Activated naive CD4-positive, alpha-beta T cell treated with anti-CD3 and anti-CD28 coated beads, Interleukin-2, amount 50 U/mL, for 72 hours (primary cell): Measurements from ENCODE around the gene MYH11. TPM values are rescaled to one million over a fixed set of nuclear protein-coding genes. Genes with fewer than 3 reads are reported as not detected.
A peak's percentile ranks its signal among the peaks of the same experiment; 100 is the strongest.
"Not testable (repeated sequence)": the region's sequence is repeated elsewhere in the genome, so short reads cannot be mapped to it uniquely, and the experiment has no call there.

Experiments
- ATAC-seq, 2 donors: fragments of 150-1000 bp; cut with Tn5 transposase; 2 replicates each; pipeline ENCODE4 v1.10.0; 2021; ENCODE audit warnings: mild to moderate bottlenecking in 2 of 2, moderate library complexity in 2 of 2
- DNase-seq, 2 donors: peaks; one replicate each; pipeline ENCODE4 v3.0.0; 2021 to 2022; ENCODE audit warnings: low spot score in 2 of 2
- H3K27ac Mint-ChIP-seq, 2 donors: one replicate each; pipeline ENCODE4 v1.8.0; 2022; ENCODE audit warnings: mild to moderate bottlenecking in 2 of 2, mixed read lengths in 2 of 2
- H3K36me3 Mint-ChIP-seq, 2 donors: one replicate each; pipeline ENCODE4 v1.8.0; 2022; ENCODE audit warnings: mixed read lengths in 2 of 2
- H3K9me3 Mint-ChIP-seq, 2 donors: one replicate each; pipeline ENCODE4 v1.8.0; 2022; ENCODE audit warnings: mixed read lengths in 2 of 2
- total RNA-seq, 2 donors: library from RNA; stranded (reverse); gene quantifications; one replicate each; pipeline ENCODE4 v1.2.3, GENCODE V29; 2022

Gene MYH11
- total RNA-seq, 2 donors from 2014 or later = 0.07 TPM; not detected in 1

GRCh38 chr16:15704545-15704987 is 152.3 kb downstream of the MYH11 start:
- H3K27ac Mint-ChIP-seq = peak overlapping the region in 1 of 2 donors; percentile 69

GRCh38 chr16:15703029-15703736 is 153.6 kb downstream of the MYH11 start:
- no peaks in the 10 kb centered on the region for H3K36me3 Mint-ChIP-seq
- no peaks in the 10 kb centered on the region for H3K9me3 Mint-ChIP-seq
- peak overlapping the region; percentile 69 to 74 for H3K27ac Mint-ChIP-seq
- DNase-seq (no peak), ATAC-seq (no peak)

More at GRCh38 chr16:15704545-15704987, 152.3 kb downstream of the MYH11 start:
- Mint-ChIP-seq H3K36me3 (no peaks in the 10 kb centered on the region), H3K9me3 (no peaks in the 10 kb centered on the region)
- ATAC-seq = peak; percentile 72 to 74
- peak; percentile 66 to 83 for DNase-seq

DNA sequence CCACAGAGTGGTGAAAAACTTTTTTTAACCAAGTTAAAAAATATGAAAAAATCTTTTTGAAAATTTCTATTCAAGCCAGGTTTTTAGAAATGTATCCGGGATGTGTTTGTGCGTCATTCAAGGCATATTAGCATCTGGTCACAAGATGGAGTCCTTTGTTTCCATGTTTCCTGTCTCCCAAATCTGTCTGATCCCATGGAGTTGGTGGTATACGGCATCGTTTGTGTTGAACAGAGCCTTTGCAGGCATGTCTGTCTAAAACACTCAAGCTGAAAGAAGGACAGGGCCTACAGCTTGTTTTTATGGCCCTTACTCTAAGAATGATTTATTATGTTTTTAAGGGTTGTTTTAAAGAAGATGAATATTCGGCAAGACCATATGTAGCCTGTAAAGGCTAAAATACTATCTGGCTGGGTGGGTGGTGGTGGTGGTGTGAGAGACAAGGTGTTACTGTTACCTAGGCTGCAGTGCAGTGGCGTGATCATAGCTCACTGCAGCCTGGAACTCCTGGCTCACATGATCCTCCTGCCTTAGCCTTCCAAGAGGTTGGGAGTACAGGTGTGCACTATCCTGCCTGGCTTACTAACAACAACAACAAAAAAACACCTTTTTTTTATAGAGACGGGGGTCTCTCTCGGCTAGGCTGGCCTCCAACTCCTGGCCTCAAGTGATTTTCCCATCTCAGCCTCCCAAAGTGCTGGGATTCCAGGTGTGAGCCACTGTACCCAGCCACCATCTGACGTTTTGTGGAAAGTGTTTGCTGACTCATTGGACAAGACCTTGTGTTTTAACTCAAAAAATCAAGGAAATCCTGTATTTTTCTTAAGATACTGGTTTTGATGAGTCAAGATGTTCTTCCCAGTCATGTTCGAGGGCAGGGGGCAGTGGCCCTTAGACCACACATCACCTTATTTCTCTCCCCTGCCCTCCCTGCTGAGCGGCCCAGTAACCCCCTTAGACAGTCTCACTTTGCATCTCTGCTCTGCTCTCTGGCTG is 154.6 kb downstream of the MYH11 start:
- H3K36me3 Mint-ChIP-seq = no peaks in the 10 kb centered on the region
- H3K9me3 Mint-ChIP-seq = no peaks in the 10 kb centered on the region
- ATAC-seq (peak in 1 of 2 donors; percentile 49), DNase-seq (no peak)
- peak overlapping the region; percentile 50 to 74 for H3K27ac Mint-ChIP-seq

- Mint-ChIP-seq H3K27ac (peak overlapping the region in 1 of 2 donors; percentile 44), H3K9me3 (no peaks in the 10 kb centered on the region), H3K36me3 (peaks cover 0 to 8% of the 10 kb centered on the region in 2 donors)
- no peak for ATAC-seq
- no peak for DNase-seq
Measured at GRCh38 chr16:15701367-15701766, 155.5 kb downstream of the MYH11 start.

GRCh38 chr16:15699819-15700218 is 157.0 kb downstream of the MYH11 start:
- ATAC-seq = no peak
- peak overlapping the region; percentile 27 to 68 for H3K27ac Mint-ChIP-seq
- peaks cover 0 to 9% of the 10 kb centered on the region in 2 donors for H3K36me3 Mint-ChIP-seq
- no peak for DNase-seq
- H3K9me3 Mint-ChIP-seq = no peaks in the 10 kb centered on the region

GRCh38 chr16:15694499-15694898 is 162.3 kb downstream of the MYH11 start:
- DNase-seq (no peak), ATAC-seq (no peak)
- Mint-ChIP-seq H3K27ac (no peak overlapping the region), H3K9me3 (no peaks in the 10 kb centered on the region), H3K36me3 (peaks cover 0 to 25% of the 10 kb centered on the region in 2 donors)

GRCh38 chr16:15692508-15692907 is 164.3 kb downstream of the MYH11 start:
- not testable (repeated sequence) for H3K9me3 Mint-ChIP-seq, DNase-seq
- Mint-ChIP-seq H3K36me3 (peaks cover 0 to 32% of the 10 kb centered on the region in 2 donors), H3K27ac (peak overlapping the region in 1 of 2 donors; percentile 68)
- ATAC-seq = peak in 1 of 2 donors; percentile 76

GRCh38 chr16:15691046-15691445 is 165.8 kb downstream of the MYH11 start:
- Mint-ChIP-seq H3K27ac (peak overlapping the region; percentile 57), H3K9me3 (no peaks in the 10 kb centered on the region), H3K36me3 (peaks cover 0 to 23% of the 10 kb centered on the region in 2 donors)
- DNase-seq (no peak), ATAC-seq (no peak)

GRCh38 chr16:15690296-15690695 is 166.5 kb downstream of the MYH11 start:
- ATAC-seq = no peak
- Mint-ChIP-seq H3K9me3 (no peaks in the 10 kb centered on the region), H3K36me3 (peaks cover 2 to 23% of the 10 kb centered on the region in 2 donors), H3K27ac (peak overlapping the region; percentile 57 to 77)
- DNase-seq = no peak

DNA sequence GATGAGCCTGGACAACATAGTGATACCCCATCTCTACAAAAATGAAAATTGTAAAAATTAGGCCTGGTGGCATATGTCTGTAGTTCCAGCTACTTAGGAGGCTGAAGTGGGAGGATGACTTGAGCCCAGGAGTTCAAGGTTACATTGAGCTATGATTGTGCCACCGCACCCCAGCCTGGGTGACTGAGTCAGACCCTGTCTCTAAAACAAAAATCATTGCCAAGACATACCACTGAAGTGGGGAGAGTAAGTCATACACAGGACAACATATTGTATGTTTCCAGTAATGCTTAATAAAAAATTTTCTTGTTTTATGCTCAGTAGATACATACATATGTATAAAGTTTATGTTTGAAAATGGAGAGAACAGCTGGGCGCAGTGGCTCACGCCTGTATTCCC is 167.5 kb downstream of the MYH11 start:
- DNase-seq (no peak), ATAC-seq (no peak)
- H3K36me3 Mint-ChIP-seq = peaks cover 6 to 21% of the 10 kb centered on the region in 2 donors
- peak overlapping the region; percentile 26 to 37 for H3K27ac Mint-ChIP-seq
- no peaks in the 10 kb centered on the region for H3K9me3 Mint-ChIP-seq

DNA sequence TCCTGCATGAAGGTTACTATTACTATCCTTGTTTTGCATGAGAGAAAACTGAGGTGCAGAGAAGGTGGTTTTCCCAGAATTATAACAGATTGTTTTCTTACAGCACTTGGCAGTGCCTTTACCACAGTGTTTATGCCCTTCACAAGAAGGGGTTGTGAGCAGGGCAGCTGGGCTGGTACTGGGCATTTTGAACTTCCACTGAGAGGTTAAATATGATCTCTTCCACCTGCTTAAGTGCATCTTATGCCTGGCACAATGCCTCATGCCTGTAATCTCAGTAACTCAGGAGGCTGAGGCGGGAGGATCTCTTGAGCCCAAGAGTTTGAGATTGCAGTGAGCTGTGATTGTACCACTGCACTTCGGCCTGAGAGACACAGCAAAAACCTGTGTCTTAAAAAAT is 170.5 kb downstream of the MYH11 start:
- H3K9me3 Mint-ChIP-seq = no peaks in the 10 kb centered on the region
- DNase-seq = no peak
- peaks cover 6 to 14% of the 10 kb centered on the region in 2 donors for H3K36me3 Mint-ChIP-seq

GRCh38 chr16:15682105-15682570 is 174.7 kb downstream of the MYH11 start:
- Mint-ChIP-seq H3K9me3 (no peaks in the 10 kb centered on the region), H3K27ac (no peak overlapping the region), H3K36me3 (peaks cover 6 to 23% of the 10 kb centered on the region in 2 donors)
- ATAC-seq (peak; percentile 69 to 70), DNase-seq (peak in 1 of 2 donors; percentile 38)

More for the DNA sequence above, 170.5 kb downstream of the MYH11 start:
- peak overlapping the region in 1 of 2 donors; percentile 56 for H3K27ac Mint-ChIP-seq
- no peak for ATAC-seq

- Mint-ChIP-seq H3K36me3 (peaks cover 0 to 17% of the 10 kb centered on the region in 2 donors), H3K9me3 (no peaks in the 10 kb centered on the region), H3K27ac (peak overlapping the region in 1 of 2 donors; percentile 52)
- DNase-seq (no peak), ATAC-seq (no peak)
Measured at GRCh38 chr16:15677447-15677846, 179.4 kb downstream of the MYH11 start.

GRCh38 chr16:15676506-15676905 is 180.3 kb downstream of the MYH11 start:
- no peaks in the 10 kb centered on the region for H3K9me3 Mint-ChIP-seq
- DNase-seq (no peak), ATAC-seq (no peak)
- peaks cover 0 to 22% of the 10 kb centered on the region in 2 donors for H3K36me3 Mint-ChIP-seq
- peak overlapping the region in 1 of 2 donors; percentile 85 for H3K27ac Mint-ChIP-seq

DNA sequence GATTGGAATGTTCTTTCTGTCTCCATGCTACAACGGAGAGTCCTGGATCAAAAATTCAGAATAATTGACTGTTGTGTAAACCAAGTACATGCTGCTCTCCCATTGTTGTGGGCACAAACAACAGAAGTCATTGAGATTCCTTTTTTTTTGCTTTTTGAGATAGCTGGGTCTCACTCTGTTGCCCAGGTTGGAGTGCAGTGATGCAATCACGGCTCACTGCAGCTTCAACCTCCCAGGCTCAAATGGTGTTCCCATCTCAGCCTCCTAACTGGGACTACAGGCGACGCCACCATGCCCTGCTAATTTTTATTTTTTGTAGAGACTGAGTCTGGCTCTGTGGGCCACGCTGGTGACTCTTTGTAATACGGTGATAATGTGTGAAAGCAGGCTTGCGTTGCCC is 182.3 kb downstream of the MYH11 start:
- H3K27ac Mint-ChIP-seq = peak overlapping the region; percentile 75 to 88
- no peaks in the 10 kb centered on the region for H3K9me3 Mint-ChIP-seq
- no peak for DNase-seq
- H3K36me3 Mint-ChIP-seq = peaks cover 5 to 23% of the 10 kb centered on the region in 2 donors
- ATAC-seq = no peak

DNA sequence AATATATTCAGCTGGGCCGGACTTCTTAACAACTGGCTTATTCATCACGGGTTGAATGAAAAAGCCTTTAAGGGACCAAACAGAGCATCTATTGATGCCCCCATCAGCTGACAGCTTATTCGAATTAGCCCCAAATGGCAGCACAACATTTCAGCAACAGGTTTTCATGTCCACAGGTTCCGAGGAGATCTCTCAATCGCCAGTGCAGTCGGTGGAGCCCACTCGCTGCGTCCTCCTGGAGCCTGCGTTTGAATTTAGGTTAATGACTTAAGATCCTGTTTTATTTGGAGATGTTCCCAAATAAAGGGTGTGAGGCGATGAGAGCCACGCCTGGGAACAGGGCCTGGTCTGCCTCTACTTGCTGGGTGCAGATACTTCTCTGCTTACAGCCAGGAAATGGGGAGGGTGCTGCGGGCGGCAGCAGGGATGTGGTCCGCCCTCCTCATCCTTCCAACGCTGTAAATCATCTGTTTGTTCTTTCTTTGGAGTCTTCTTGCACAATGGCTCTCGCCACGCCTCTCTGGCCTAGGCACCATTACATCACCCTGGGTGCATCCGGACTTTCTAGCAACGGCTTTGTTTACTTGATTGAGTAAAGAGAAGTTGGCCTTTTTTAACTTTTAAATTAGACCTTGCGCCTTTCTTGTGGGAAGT is 184.2 kb downstream of the MYH11 start:
- ATAC-seq (peak; percentile 91 to 95), DNase-seq (peak; percentile 48 to 65)
- no peaks in the 10 kb centered on the region for H3K9me3 Mint-ChIP-seq
- peaks cover 5 to 18% of the 10 kb centered on the region in 2 donors for H3K36me3 Mint-ChIP-seq
- H3K27ac Mint-ChIP-seq = peak overlapping the region; percentile 75 to 95
